ENCODE data around the gene CCDC90B. TPM values are rescaled to one million over a fixed set of nuclear protein-coding genes. Genes with fewer than 3 reads are reported as not detected.

The CCDC90B gene
- total and polyA plus RNA-seq, 5 donors, result 25.5 to 29.0 (median 27.2) TPM

GRCh38 chr11:83257761-83258168 is 28.4 kb downstream of the CCDC90B start:
- WGBS, result 91% methylated on average over 3 of the region's 3 CpGs
- no peak overlapping the region for H3K4me3 ChIP-seq (ENCODE audit: low read length)
- ATAC-seq (peak in 1 of 2 donors; percentile 38), DNase-seq (no peak)
- intact Hi-C loops (cut with DNase I), result loop anchor here in 2 of 4 donors (10.0 kb wide), 2 partner anchors 353 to 543 kb away; partner anchors contain the start of genes DDIAS (in 1 of the 2) and PRCP (in 1 of the 2)
- H3K27me3 ChIP-seq (ENCODE audit: control insufficient read depth, insufficient read depth), result no peaks in the 10 kb centered on the region
- H3K4me1 ChIP-seq (ENCODE audit: control insufficient read depth, insufficient read depth, low read length), result no peaks in the 10 kb centered on the region
- H3K9me3 ChIP-seq (ENCODE audit: control insufficient read depth, low read length), result no peaks in the 10 kb centered on the region
- no peak overlapping the region for H3K27ac ChIP-seq (ENCODE audit: low read length)

DNA sequence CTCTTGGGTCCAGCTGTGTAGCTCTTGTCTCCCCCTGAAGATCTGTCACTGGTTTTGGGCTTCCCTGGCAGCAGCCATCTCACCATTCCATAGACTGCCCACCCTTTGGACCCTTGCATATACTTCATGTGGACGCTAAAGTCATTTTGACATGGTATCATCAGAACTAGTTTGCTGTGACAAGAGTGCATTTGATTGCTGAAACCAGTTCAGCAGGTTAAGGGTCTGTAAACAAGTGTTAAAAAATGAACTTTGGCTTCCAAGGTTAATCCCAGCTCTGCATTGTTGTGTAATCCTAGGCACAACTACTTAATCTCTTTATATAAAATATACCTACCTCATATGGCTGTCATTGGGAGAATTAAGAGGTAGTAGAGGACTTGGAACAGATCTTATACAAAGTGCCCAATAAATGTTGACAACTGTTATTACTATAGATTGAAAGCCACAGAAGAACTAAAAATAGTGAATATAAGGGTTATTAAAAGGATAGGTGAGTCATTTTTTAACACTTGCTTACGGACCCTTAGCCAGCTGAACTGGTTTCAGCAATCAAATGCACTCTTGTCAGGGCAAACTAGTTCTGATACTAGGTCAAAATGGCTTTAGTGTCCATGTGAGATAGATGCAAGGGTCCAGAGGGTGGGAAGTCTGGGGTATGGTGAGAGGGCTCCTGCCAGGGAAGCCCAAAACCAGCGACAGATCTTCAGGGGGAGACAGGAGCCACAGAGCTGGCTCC is 29.4 kb downstream of the CCDC90B start:
- no peak for ATAC-seq
- no peak overlapping the region for H3K27ac ChIP-seq (ENCODE audit: low read length)
- WGBS, result 67% methylated on average over 3 of the region's 3 CpGs
- no peaks in the 10 kb centered on the region for H3K27me3 ChIP-seq (ENCODE audit: control insufficient read depth, insufficient read depth)
- no peak overlapping the region for H3K4me3 ChIP-seq (ENCODE audit: low read length)
- no peak for DNase-seq
- no peaks in the 10 kb centered on the region for H3K9me3 ChIP-seq (ENCODE audit: control insufficient read depth, low read length)
- intact Hi-C loops (cut with DNase I), result loop anchor here in 2 of 4 donors (10.0 kb wide), 2 partner anchors 352 to 542 kb away; partner anchors contain the start of genes DDIAS (in 1 of the 2) and PRCP (in 1 of the 2)
- no peaks in the 10 kb centered on the region for H3K4me1 ChIP-seq (ENCODE audit: control insufficient read depth, insufficient read depth, low read length)

GRCh38 chr11:83255366-83255765 is 30.8 kb downstream of the CCDC90B start:
- no peak overlapping the region for H3K27ac ChIP-seq (ENCODE audit: low read length)
- ATAC-seq, result no peak
- no peaks in the 10 kb centered on the region for H3K27me3 ChIP-seq (ENCODE audit: control insufficient read depth, insufficient read depth)
- no peak for DNase-seq
- no peak overlapping the region for H3K4me3 ChIP-seq (ENCODE audit: low read length)
- WGBS, result 80% methylated on average over 3 of the region's 3 CpGs
- intact Hi-C loops (cut with DNase I), result loop anchor here in 2 of 4 donors (10.0 kb wide), 2 partner anchors 351 to 541 kb away; partner anchors contain the start of genes DDIAS (in 1 of the 2) and PRCP (in 1 of the 2)
- no peaks in the 10 kb centered on the region for H3K4me1 ChIP-seq (ENCODE audit: control insufficient read depth, insufficient read depth, low read length)
- H3K9me3 ChIP-seq (ENCODE audit: control insufficient read depth, low read length), result no peaks in the 10 kb centered on the region

DNA sequence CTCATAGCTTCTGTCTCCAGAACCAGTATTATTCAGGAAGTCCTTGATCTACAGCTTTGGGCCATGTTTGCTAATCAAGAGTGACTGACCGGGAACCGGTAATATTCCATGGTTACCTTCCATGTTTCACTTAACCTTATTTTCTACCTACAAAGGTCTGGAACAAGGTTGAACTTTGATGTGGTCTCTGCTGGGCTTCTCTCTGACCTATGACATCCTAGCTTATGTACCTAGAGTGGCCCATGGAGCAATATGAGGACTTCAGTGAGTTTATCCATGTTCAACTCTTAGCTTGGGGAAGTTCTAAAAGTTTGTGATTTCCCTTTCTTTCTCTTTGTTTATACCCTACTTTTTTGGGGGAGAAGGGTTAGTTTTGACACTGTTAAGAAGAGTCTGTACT is 33.2 kb downstream of the CCDC90B start:
- no peaks in the 10 kb centered on the region for H3K4me1 ChIP-seq (ENCODE audit: control insufficient read depth, insufficient read depth, low read length)
- intact Hi-C loops (cut with DNase I), result loop anchor here (5.0 to 10.0 kb wide), 3 partner anchors 348 to 538 kb away; partner anchors contain the start of genes DDIAS (in 3 of the 4) and PRCP (in 3 of the 4)
- no peak for DNase-seq
- 99% methylated on average over 2 of the region's 2 CpGs for WGBS
- H3K9me3 ChIP-seq (ENCODE audit: control insufficient read depth, low read length), result no peaks in the 10 kb centered on the region
- H3K27me3 ChIP-seq (ENCODE audit: control insufficient read depth, insufficient read depth), result no peaks in the 10 kb centered on the region
- no peak for ATAC-seq
- no peak overlapping the region for H3K4me3 ChIP-seq (ENCODE audit: low read length)
- H3K27ac ChIP-seq (ENCODE audit: low read length), result no peak overlapping the region

GRCh38 chr11:83252266-83252665 is 33.9 kb downstream of the CCDC90B start:
- Histone ChIP-seq H3K4me3 (ENCODE audit: low read length) (no peak overlapping the region), H3K4me1 (ENCODE audit: control insufficient read depth, insufficient read depth, low read length) (no peaks in the 10 kb centered on the region), H3K27me3 (ENCODE audit: control insufficient read depth, insufficient read depth) (no peaks in the 10 kb centered on the region), H3K27ac (ENCODE audit: low read length) (no peak overlapping the region), H3K9me3 (ENCODE audit: control insufficient read depth, low read length) (no peaks in the 10 kb centered on the region)
- no peak for DNase-seq
- intact Hi-C loops (cut with DNase I), result loop anchor here (5.0 to 10.0 kb wide), 3 partner anchors 347 to 537 kb away; partner anchors contain the start of genes DDIAS (in 3 of the 4) and PRCP (in 3 of the 4)
- WGBS, result 93% methylated on average over 2 of the region's 2 CpGs
- no peak for ATAC-seq

DNA sequence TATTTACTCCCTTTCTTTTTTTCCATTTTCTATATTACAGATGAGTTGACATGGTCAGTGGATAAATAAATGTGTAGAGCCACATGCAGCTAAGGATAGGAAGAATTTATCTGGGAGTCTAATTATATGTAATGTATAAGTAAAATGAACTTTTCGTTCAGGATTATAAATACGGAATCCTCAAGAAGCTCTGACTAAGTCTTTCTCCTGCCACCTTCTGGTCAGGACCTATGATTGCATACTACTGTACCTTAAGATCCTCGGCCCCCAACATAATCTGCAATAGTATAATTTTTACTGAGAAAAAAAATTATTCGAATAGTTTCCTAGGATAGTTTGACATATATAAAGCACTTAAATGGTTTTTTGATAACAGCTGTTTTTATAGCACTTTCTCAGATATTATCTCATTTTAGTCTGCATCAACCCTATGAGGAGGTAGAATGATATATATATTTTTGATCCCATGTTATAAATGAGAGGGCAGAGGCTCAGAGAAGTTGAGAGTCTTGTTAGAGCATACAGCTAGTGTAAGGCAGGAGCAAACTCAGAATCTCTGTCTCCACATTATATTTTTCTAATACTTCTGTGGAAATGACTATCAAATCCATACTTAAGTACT is 36.1 kb downstream of the CCDC90B start:
- DNase-seq (no peak), ATAC-seq (peak in 1 of 2 donors; percentile 43)
- Histone ChIP-seq H3K27ac (ENCODE audit: low read length) (no peak overlapping the region), H3K4me3 (ENCODE audit: low read length) (no peak overlapping the region), H3K9me3 (ENCODE audit: control insufficient read depth, low read length) (no peaks in the 10 kb centered on the region), H3K4me1 (ENCODE audit: control insufficient read depth, insufficient read depth, low read length) (no peaks in the 10 kb centered on the region), H3K27me3 (ENCODE audit: control insufficient read depth, insufficient read depth) (no peaks in the 10 kb centered on the region)
- intact Hi-C loops (cut with DNase I), result loop anchor here (5.0 to 10.0 kb wide), 4 partner anchors 343 to 535 kb away; partner anchors contain the start of genes DDIAS (in 3 of the 4) and PRCP (in 3 of the 4)
- 7% methylated on average over 4 of the region's 4 CpGs for WGBS

- intact Hi-C loops (cut with DNase I), result loop anchor here in 1 of 4 donors (5.0 kb wide), 1 partner anchor 342 kb away; no protein-coding TSS in a partner anchor
- ATAC-seq (no peak), DNase-seq (no peak)
- 91% methylated on average over 1 of the region's 1 CpG for WGBS
- no peak overlapping the region for H3K4me3 ChIP-seq (ENCODE audit: low read length)
- no peaks in the 10 kb centered on the region for H3K4me1 ChIP-seq (ENCODE audit: control insufficient read depth, insufficient read depth, low read length)
- no peaks in the 10 kb centered on the region for H3K9me3 ChIP-seq (ENCODE audit: control insufficient read depth, low read length)
- H3K27ac ChIP-seq (ENCODE audit: low read length), result no peak overlapping the region
- H3K27me3 ChIP-seq (ENCODE audit: control insufficient read depth, insufficient read depth), result no peaks in the 10 kb centered on the region
These were observed 36.7 kb downstream of the CCDC90B start for GRCh38 chr11:83249445-83249844.

GRCh38 chr11:83241291-83241946 is 44.7 kb downstream of the CCDC90B start:
- Histone ChIP-seq H3K4me3 (ENCODE audit: low read length) (no peak overlapping the region), H3K27ac (ENCODE audit: low read length) (no peak overlapping the region), H3K9me3 (ENCODE audit: control insufficient read depth, low read length) (no peaks in the 10 kb centered on the region), H3K27me3 (ENCODE audit: control insufficient read depth, insufficient read depth) (no peaks in the 10 kb centered on the region), H3K4me1 (ENCODE audit: control insufficient read depth, insufficient read depth, low read length) (no peaks in the 10 kb centered on the region)
- 19% methylated on average over 5 of the region's 5 CpGs for WGBS
- ATAC-seq (peak; percentile 80 to 88), DNase-seq (peak in 2 of 3 donors; percentile 40 to 74)
- intact Hi-C loops (cut with DNase I), result no loop called here

DNA sequence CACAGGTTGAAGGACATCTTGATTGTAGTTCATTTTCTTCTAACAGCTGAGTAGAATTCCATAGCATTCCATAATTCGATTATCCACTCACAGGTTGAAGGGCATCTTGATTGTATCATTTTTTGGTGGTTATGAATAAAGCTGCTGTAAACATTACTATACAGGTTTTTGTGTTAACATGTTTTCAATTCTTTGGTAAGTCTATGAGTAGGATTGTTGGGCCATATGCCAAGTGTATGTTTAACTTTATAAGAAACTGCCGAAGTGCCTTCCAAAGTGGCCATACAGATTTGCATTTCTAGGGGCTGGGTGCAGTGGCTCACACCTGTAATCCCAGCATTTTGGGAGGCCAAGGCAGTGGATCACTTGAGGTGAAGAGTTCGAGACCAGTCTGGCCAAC is 48.1 kb downstream of the CCDC90B start:
- DNase-seq, result no peak
- Histone ChIP-seq H3K27me3 (ENCODE audit: control insufficient read depth, insufficient read depth) (no peaks in the 10 kb centered on the region), H3K27ac (ENCODE audit: low read length) (no peak overlapping the region), H3K4me1 (ENCODE audit: control insufficient read depth, insufficient read depth, low read length) (no peaks in the 10 kb centered on the region), H3K9me3 (ENCODE audit: control insufficient read depth, low read length) (no peaks in the 10 kb centered on the region), H3K4me3 (ENCODE audit: low read length) (no peak overlapping the region)
- ATAC-seq, result no peak
- intact Hi-C loops (cut with DNase I), result no loop called here
- 87% methylated on average over 3 of the region's 3 CpGs for WGBS

DNA sequence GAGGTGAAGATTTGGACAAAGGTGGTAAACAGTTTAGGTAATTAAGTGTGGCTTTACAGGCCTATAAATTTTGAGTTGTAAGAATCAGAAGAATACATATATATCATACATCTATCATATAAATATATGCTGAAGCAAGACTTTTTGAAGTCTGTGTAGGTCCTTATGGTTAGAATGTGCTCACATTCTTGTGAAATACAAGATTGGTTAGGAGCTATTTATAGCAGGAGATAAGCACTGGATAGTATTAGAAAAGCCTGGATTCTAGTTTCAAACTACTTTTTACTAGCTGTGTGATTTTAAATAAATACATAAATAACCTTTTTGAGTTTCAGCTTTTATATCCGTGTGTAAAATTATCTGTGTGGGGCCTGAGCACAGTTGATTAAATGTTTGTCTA is 50.3 kb downstream of the CCDC90B start:
- ATAC-seq, result no peak
- Histone ChIP-seq H3K9me3 (ENCODE audit: control insufficient read depth, low read length) (no peaks in the 10 kb centered on the region), H3K4me1 (ENCODE audit: control insufficient read depth, insufficient read depth, low read length) (no peaks in the 10 kb centered on the region), H3K4me3 (ENCODE audit: low read length) (no peak overlapping the region), H3K27me3 (ENCODE audit: control insufficient read depth, insufficient read depth) (no peaks in the 10 kb centered on the region), H3K27ac (ENCODE audit: low read length) (no peak overlapping the region)
- DNase-seq, result no peak
- 29% methylated on average over 1 of the region's 1 CpG for WGBS
- intact Hi-C loops (cut with DNase I), result no loop called here
